ENCODE results near the gene MYOCD.
A peak's percentile ranks its signal among the peaks of the same experiment; 100 is the strongest.

Gene MYOCD

GRCh38 chr17:12642034-12642433 lies 23.7 kb upstream of the MYOCD start:
- no peak for DNase-seq

GRCh38 chr17:12643822-12644221 lies 21.9 kb upstream of the MYOCD start:
- DNase-seq = no peak

DNA sequence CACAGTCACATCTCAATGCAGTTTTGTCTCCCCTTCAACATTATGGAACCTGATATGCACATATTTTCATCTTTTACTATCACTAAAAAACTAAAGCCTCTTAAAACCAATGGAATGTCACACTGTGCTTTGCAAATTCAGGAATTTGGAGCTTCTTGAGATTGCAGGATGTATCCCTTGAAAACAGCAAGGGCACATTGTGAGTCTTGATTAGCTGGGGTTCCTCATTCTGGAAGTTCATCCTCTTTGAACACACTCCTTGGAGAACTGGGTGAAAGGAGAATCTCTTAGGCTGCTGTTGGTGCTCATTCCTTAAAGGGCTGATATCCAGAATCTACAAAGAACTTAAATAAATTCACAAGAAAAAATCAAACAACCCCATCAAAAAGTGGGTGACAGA lies 21.1 kb upstream of the MYOCD start:
- no peak for DNase-seq

DNA sequence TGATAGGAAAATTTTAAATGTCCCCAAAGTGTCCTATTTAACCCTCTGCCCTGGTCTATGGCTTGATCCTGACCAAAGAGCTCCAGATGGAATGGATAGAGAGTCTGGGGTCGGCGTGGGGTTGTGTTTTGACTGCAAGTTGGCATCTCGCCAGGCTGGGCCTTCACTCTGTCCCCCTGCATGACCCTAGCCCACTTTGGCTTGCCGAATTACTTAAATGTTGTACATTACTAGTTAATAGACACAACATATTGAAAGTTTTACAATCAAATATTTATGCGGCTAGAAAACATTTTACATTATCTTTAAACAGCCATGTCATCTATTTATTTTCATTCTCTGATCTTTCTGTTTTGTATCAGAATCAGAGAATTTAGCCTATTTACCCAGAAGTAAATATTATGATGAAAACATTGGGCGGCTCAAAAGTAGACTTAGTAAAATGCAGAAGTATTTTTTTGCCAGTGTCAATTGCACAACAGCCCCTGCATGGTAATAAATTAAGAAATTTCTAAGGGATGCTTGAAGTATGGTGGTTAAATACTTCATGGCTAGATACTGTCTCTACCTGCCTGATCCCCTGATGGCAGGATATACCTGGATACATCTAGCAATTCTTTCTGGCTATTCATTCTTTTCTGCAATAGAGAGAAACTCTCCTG lies 18.8 kb upstream of the MYOCD start:
- no peak for DNase-seq

DNA sequence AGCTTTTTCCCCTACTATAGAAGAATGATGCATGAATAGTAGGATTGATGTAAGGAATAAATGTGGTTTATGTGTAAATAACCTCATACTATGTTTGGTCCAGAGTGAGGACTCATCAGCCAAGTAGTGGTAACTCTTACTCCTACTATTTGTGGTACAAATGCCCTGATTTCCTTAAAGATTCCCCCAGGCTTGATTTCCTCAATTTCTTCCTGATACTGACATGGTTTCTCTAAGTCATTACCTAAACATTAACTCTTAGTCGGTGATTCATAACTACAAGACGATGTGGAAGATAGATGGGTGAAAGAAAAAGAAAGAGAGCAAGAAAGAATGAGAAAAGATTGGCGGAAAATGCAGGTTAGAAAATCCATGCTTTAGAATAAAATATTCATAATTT lies 17.2 kb upstream of the MYOCD start:
- no peak for DNase-seq

DNA sequence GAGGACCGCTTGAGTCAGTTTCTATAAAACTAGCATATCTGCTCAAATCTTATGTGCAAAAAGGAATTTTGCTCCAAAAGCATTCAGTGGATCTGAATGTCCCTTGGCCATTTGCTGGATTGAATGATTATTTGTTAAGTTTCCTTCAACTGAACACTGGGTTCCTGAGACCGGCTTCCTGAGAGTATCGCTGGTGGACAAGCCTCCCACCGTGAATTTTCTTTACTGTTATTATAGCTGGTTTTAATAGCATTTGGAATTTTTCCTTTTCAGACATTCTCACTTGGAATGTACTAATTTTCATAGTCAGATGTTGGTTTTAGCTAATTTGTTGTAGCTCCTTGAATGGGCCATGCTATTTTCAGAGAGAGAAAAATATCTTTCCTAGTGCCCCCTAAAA lies 9.8 kb upstream of the MYOCD start:
- no peak for DNase-seq

GRCh38 chr17:12656354-12656753 lies 9.3 kb upstream of the MYOCD start:
- DNase-seq = no peak

- DNase-seq = no peak
These were observed 6.2 kb upstream of the MYOCD start for GRCh38 chr17:12659500-12659899.

- no peak for DNase-seq
These were observed 1.4 kb upstream of the MYOCD start for GRCh38 chr17:12664252-12664651.

GRCh38 chr17:12664894-12665262 lies 812 bp upstream of the MYOCD start:
- DNase-seq = no peak

- no peak for DNase-seq
These were observed 1.0 kb downstream of the MYOCD start for GRCh38 chr17:12666718-12667117.

- peak; percentile 47 to 59 for DNase-seq
These were observed 1.7 kb downstream of the MYOCD start for GRCh38 chr17:12667299-12667958.

GRCh38 chr17:12671906-12672305 lies 6.2 kb downstream of the MYOCD start:
- DNase-seq = no peak

GRCh38 chr17:12672947-12673346 lies 7.3 kb downstream of the MYOCD start:
- DNase-seq = no peak

DNA sequence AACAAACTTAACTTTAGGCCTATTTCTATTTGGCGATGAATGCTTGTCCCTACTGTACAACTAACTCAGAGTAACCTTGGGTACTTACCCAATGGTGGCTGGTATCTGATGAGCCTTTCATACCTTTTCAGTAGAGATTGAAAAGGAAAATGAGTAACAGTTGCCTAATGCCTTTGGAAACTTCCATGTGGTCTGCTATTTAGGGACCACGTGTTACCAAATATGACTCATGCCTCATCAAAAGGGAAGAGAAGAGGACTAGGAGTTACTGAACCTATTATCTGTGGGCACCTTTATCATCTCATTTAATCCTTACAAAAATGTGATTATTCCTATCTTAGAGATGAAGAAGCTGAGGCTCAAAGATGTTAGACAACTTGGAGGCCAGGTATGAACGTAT lies 8.1 kb downstream of the MYOCD start:
- DNase-seq = no peak

- DNase-seq = peak in 1 of 2 experiments; percentile 5
These were observed 14.8 kb downstream of the MYOCD start for GRCh38 chr17:12680407-12680897.

- no peak for DNase-seq
These were observed 15.3 kb downstream of the MYOCD start for GRCh38 chr17:12680993-12681392.

DNA sequence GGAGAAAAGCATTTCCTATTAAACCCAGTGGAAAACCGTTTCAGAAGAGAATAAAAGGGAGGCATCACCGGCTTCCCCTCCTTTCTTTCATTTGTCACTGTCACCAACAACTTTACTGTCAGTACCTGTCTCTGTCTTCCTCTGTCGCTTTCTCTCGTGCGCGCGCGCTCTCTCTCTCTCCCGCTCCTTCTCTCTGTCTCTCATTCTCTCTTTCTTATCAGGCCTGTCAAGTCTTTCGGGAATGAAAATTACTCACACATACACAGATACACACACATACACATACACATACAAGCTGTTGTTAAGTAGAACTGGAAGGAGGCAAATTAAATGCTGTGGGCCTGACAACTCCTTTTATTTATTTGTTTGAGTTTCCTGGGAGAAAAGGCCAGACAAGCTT lies 17.6 kb downstream of the MYOCD start:
- no peak for DNase-seq

- no peak for DNase-seq
These were observed 20.8 kb downstream of the MYOCD start for GRCh38 chr17:12686486-12686885.

GRCh38 chr17:12688382-12688781 lies 22.7 kb downstream of the MYOCD start:
- DNase-seq = no peak

DNA sequence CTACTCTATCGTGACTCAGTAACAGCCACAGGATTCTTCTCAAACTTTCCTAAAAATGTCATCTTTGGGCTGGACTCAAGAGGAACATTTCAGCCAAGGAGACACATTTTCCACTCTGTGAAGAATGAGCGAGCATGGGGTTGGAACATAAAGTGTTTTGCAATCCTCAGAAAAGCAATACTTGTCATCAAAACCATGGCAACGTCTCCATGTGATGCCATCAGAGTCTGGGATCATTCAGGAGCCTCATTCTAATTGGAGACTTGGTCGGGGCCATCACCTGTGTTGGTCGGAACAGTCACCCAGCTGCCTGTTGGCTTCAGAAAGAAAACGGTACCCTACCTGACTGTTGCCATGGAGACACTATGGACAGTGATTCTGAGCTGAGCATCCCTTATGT lies 25.5 kb downstream of the MYOCD start:
- DNase-seq = no peak

DNA sequence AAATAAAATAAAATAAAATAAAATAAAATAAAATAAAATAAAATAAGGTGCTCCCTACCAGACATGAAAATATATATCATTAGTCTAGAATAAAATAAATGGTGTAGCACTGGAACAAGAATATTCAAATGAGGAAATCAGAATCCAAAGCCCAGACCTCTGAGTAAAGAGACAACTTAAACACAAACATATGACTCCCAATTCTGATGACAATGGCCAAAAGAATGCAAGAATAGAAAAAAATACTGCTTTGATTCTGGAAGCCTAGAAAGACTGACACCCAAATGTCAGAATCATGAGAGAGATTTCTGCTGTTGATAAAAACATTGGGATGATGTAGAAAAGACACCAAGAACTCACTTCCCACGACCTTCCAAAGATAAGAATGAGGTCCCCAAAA lies 27.9 kb downstream of the MYOCD start:
- no peak for DNase-seq

DNA sequence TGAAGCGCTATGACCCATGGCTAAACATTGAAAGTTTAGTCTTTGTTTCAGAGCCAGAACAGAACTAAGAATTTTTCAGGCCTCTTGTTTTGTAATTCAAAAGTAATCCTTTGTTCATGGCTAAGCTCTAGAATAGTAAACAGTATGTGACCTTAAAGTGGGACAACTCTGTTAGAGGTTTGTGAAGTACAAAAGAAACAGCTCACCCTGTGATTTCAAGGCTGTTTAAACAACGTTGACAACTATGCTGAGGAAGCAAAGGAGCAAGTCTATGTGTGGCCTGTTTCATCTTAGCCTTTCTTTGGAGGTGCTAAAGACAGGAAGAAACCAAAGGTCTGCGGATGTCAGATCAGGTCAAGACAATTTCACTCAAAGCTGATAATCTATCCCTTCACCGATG lies 40.4 kb downstream of the MYOCD start:
- DNase-seq = no peak

DNA sequence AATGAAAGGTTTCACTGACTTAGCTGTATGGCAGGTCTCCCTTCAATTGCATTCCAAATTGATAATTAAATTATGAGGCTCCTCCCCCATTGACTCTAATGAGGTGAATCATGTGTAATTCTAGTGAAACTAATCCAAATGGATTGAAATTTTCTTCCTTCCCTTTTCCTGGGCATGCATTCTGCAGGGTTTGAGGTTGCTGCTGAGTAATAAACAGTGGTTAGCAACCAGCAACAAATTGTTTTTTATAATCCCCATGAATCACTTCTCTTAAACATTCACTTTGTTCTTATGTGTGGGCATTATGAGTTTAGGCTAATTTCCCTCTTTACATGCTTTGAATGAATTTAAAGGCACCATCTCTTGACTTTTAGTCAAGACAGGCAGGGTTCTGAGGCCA lies 43.4 kb downstream of the MYOCD start:
- DNase-seq = no peak

DNA sequence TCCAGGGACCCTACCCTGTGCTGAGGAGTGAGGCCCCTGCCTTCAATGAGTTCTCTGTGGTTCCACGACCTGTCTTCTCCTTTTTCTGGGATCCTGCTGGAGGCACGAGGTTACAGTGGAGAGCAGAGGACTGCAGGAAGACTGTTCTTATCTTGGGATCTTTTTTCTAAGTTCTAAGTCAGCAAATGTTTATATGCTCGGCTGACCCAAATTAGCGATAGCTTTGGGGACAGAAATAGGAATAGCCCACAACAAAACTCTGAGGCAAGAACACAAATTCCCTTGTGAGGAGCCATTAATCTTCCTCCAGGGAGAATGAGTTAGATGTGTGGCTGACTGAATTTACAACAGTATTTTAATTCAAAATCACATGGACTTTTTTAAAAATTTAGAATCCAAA lies 46.7 kb downstream of the MYOCD start:
- no peak for DNase-seq

Data from SHP77 (cell line).